ENCODE data around the gene PHKA2.

- TF ChIP-seq MYC (IDR thresholded peaks at IDR 0.05; ENCODE audit: low read depth, low read length) (no peak), CTCF (IDR thresholded peaks at IDR 0.05; ENCODE audit: low read depth, low read length) (no peak), POLR2A (IDR thresholded peaks at IDR 0.05; ENCODE audit: extremely low read depth, insufficient read length) (no peak)
Observed at GRCh38 chrX:18946157-18946556, 37.8 kb downstream of the PHKA2 start.

Data from NB4 (cell line).